ENCODE data around the gene PSEN1. TPM values are rescaled to one million over a fixed set of nuclear protein-coding genes. Genes with fewer than 3 reads are reported as not detected.

The PSEN1 gene
- total and polyA plus RNA-seq, 10 of the 15 experiments (the other 5 are each of a cell fraction or from before 2014, with no cell fraction given): 8.9 to 32.3 (median 21.8) TPM

GRCh38 chr14:73248108-73248868, 112.0 kb downstream of the PSEN1 start:
- DNase-seq (ENCODE audit: low read depth, low spot score) (peak; percentile 85), ATAC-seq (peak; percentile 74), FAIRE-seq (peak; percentile 96)
- peak overlapping the region; percentile 94 for H3K4me2 ChIP-seq (ENCODE audit: control insufficient read depth, insufficient read depth)
- ChIA-PET POLR2A (interaction anchor here (0.7 to 1.4 kb wide), 11 partner anchors 12 to 229 kb away, joined by 3 to 7 read pairs (median 4); partner anchors contain the start of gene NUMB), CTCF (interaction anchor here (1.0 to 2.1 kb wide), 7 partner anchors 16 to 229 kb away, joined by 3 to 9 read pairs (median 5); no protein-coding TSS in a partner anchor), RAD21 (ENCODE audit: unreplicated experiment) (interaction anchor here (0.7 to 1.7 kb wide), 14 partner anchors 16 to 229 kb away, joined by 3 to 13 read pairs (median 4); no protein-coding TSS in a partner anchor), SMC1A (ENCODE audit: uncharacterized antibody, unreplicated experiment) (interaction anchor here (0.7 to 1.4 kb wide), 13 partner anchors 16 to 230 kb away, joined by 3 to 12 read pairs (median 5); no protein-coding TSS in a partner anchor)
- H3K27ac ChIP-seq (ENCODE audit: control insufficient read depth, insufficient read depth): peak overlapping the region; percentile 23
- H3K9me3 ChIP-seq (replicated peaks; ENCODE audit: control insufficient read depth, insufficient read depth, low read length): no peaks in the 10 kb centered on the region
- no peak overlapping the region for H3K4me3 ChIP-seq
- peaks cover 33% of the 10 kb centered on the region for H3K4me1 ChIP-seq (ENCODE audit: control insufficient read depth, insufficient read depth, low read length)
- H3K27me3 ChIP-seq (replicated peaks in 1 of 2; ENCODE audit: control insufficient read depth in 2 of 2, insufficient read depth in 2 of 2, low read length in 1 of 2): no peaks in the 10 kb centered on the region
- H4K20me1 ChIP-seq (ENCODE audit: control insufficient read depth, insufficient read depth): no peaks in the 10 kb centered on the region
- H3K9ac ChIP-seq (ENCODE audit: control insufficient read depth, insufficient read depth, low read length): peak overlapping the region; percentile 27; the same call in 1 of the 2 replicates
- 0% methylated on average over 6 of the region's 9 CpGs for WGBS (ENCODE audit: insufficient coverage, insufficient replicate concordance, low lambda C conversion rate, missing lambda C conversion rate)
- no TSS peak for BruUV-seq (replicated peaks)
- no peak overlapping the region; the same call in 1 of the 2 replicates for H2AFZ ChIP-seq (ENCODE audit: control insufficient read depth, low read depth, low read length)
- in situ Hi-C loops (cut with MboI): no loop called here
- no peaks in the 10 kb centered on the region; a peak in 1 of 4 replicates for H3K36me3 ChIP-seq (ENCODE audit: control insufficient read depth in 2 of 2, insufficient read depth in 2 of 2, low read length in 1 of 2)
- peaks cover 4% of the 10 kb centered on the region; the same call in 1 of the 2 replicates for H3K79me2 ChIP-seq (ENCODE audit: control insufficient read depth, insufficient read depth, low read length)
- intact Hi-C loops (cut with micrococcal nuclease; ENCODE audit: unreplicated experiment): loop anchor here (5.0 kb wide), 3 partner anchors 44 to 224 kb away; partner anchors contain the start of gene NUMB
- no peak for TF ChIP-seq YY1 (IDR thresholded peaks at IDR 0.05; ENCODE audit: low read depth, low read length)
- no peak for TF ChIP-seq MXI1 (IDR thresholded peaks at IDR 0.05; ENCODE audit: low read depth, low read length)
- TF ChIP-seq SREBF1 (IDR thresholded peaks at IDR 0.05; ENCODE audit: low read length): no peak
- no peak for TF ChIP-seq CEBPB (IDR thresholded peaks at IDR 0.05; ENCODE audit: borderline replicate concordance in 1 of 2, low read depth in 2 of 2, low read length in 2 of 2)
- TF ChIP-seq EGR1 (IDR thresholded peaks at IDR 0.05; ENCODE audit: borderline replicate concordance in 1 of 2, low read depth in 2 of 2, low read length in 2 of 2): no peak
- peak; percentile 79 for TF ChIP-seq EED (IDR thresholded peaks at IDR 0.05; ENCODE audit: low read depth)
- no peak for TF ChIP-seq JUNB (IDR thresholded peaks at IDR 0.05)
- no peak for TF ChIP-seq HCFC1 (IDR thresholded peaks at IDR 0.05; ENCODE audit: low read length)
- no peak for TF ChIP-seq TCF3 (IDR thresholded peaks at IDR 0.05; ENCODE audit: borderline replicate concordance, insufficient read depth, low read depth, low read length)
- no peak for TF ChIP-seq NR2C1 (IDR thresholded peaks at IDR 0.05)
- no peak for TF ChIP-seq CTCF (IDR thresholded peaks at IDR 0.05 in 2 of 3, conservative IDR thresholded peaks at IDR 0.05 in 1 of 3; ENCODE audit: control insufficient read depth in 2 of 3, extremely low read depth in 1 of 3, insufficient read depth in 1 of 3, low read depth in 3 of 3, low read length in 3 of 3)
- TF ChIP-seq SMC3 (IDR thresholded peaks at IDR 0.05; ENCODE audit: borderline replicate concordance, low read length): no peak
- no peak for TF ChIP-seq LARP7 (IDR thresholded peaks at IDR 0.05)
- no peak for TF ChIP-seq ZNF384 (IDR thresholded peaks at IDR 0.05; ENCODE audit: borderline replicate concordance, low read depth, low read length)
- TF ChIP-seq DPF2 (IDR thresholded peaks at IDR 0.05): 0 out of 2 replicates have a peak, but pooled peaks have one; percentile 42
- 0 out of 3 replicates have a peak, but pooled peaks have one; percentile 12 for TF ChIP-seq POU2F2 (IDR thresholded peaks at IDR 0.05; ENCODE audit: borderline replicate concordance, low read depth, low read length)
- peak; percentile 82 for TF ChIP-seq RUNX3 (IDR thresholded peaks at IDR 0.05; ENCODE audit: low read length)
- no peak for TF ChIP-seq TCF7 (IDR thresholded peaks at IDR 0.05; ENCODE audit: borderline replicate concordance)
- TF ChIP-seq MEF2A (IDR thresholded peaks at IDR 0.05; ENCODE audit: insufficient read depth, low read depth, low read length): peak; percentile 55; the same call in 1 of the 2 replicates
- no peak for TF ChIP-seq CHD1 (IDR thresholded peaks at IDR 0.05; ENCODE audit: low read depth, low read length)
- no peak for TF ChIP-seq KLF5 (IDR thresholded peaks at IDR 0.05; ENCODE audit: partially characterized antibody)
- TF ChIP-seq CREM (IDR thresholded peaks at IDR 0.05; ENCODE audit: low read depth): 0 out of 2 replicates have a peak, but pooled peaks have one; percentile 35
- TF ChIP-seq IKZF1 (conservative IDR thresholded peaks at IDR 0.05): peak; percentile 90
- peak; percentile 67; the same call in 1 of the 2 replicates for TF ChIP-seq MTA2 (IDR thresholded peaks at IDR 0.05; ENCODE audit: low read depth)
- no peak; the same call in 1 of the 2 replicates for TF ChIP-seq ZNF217 (IDR thresholded peaks at IDR 0.05)

Measured in GM12878 (cell line).